Nephron progenitor cell (in vitro differentiated cells): Measurements from ENCODE around the gene AKR1C2.
"Not testable (repeated sequence)": the region's sequence is repeated elsewhere in the genome, so short reads cannot be mapped to it uniquely, and the experiment has no call there.

Experiments used
- DNase-seq: peaks from one replicate; pipeline ENCODE4 v3.0.0; 2021
- H3K27ac Mint-ChIP-seq: 2 replicates; pipeline ENCODE4 v1.8.0; 2021; ENCODE audit warnings: mild to moderate bottlenecking, moderate library complexity, mixed read lengths
- H3K27me3 Mint-ChIP-seq: 2 replicates; pipeline ENCODE4 v1.8.0; 2021; ENCODE audit warnings: mild to moderate bottlenecking, low read depth, mixed read lengths; ENCODE audit not compliant: poor library complexity
- H3K36me3 Mint-ChIP-seq: 2 replicates; pipeline ENCODE4 v1.8.0; 2021; ENCODE audit warnings: low read depth, mixed read lengths
- H3K4me1 Mint-ChIP-seq: 2 replicates; pipeline ENCODE4 v1.8.0; 2021; ENCODE audit warnings: mixed read lengths
- H3K4me3 Mint-ChIP-seq: 2 replicates; pipeline ENCODE4 v1.8.0; 2021; ENCODE audit warnings: mild to moderate bottlenecking, moderate library complexity, mixed read lengths
- H3K9me3 Mint-ChIP-seq: 2 replicates; pipeline ENCODE4 v1.8.0; 2021; ENCODE audit warnings: mild to moderate bottlenecking, moderate library complexity, mixed read lengths
- CTCF ChIP-seq: fragments of 200-600 bp; sonication (generic); IDR thresholded peaks from 2 replicates; pipeline ENCODE4 v1.5.0; 2021; ENCODE audit warnings: antibody characterized with exemption

AKR1C2 gene

GRCh38 chr10:5038101-5038500 lies 34.4 kb upstream of the AKR1C2 start:
- Mint-ChIP-seq H3K9me3 (peaks cover 62% of the 10 kb centered on the region), H3K27me3 (no peaks in the 10 kb centered on the region)

DNA sequence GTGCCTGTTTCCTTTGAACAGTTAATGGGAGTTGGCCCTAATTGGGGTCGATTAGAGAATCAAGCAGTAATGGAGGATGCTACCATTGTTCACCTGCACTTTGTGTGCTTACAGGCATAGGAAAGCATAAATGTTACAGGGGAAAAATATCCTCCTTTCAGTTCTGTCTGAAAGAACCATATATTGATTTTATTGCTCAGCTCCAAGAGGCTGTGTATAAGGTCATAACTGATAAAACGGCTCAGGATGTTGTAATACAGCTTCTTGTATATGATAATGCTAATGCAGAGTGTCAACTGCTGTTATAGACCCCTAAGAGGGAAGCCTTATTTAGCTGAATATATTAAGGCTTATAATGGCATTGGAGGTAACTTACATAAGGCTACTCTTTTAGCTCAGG lies 32.9 kb upstream of the AKR1C2 start:
- Mint-ChIP-seq H3K27me3 (no peaks in the 10 kb centered on the region), H3K4me3 (no peak overlapping the region), H3K36me3 (peaks cover 6% of the 10 kb centered on the region), H3K9me3 (peaks cover 58% of the 10 kb centered on the region), H3K4me1 (no peaks in the 10 kb centered on the region), H3K27ac (no peak overlapping the region)
- TF ChIP-seq CTCF, result no peak
- DNase-seq, result no peak

More at GRCh38 chr10:5038101-5038500, 34.4 kb upstream of the AKR1C2 start:
- Mint-ChIP-seq H3K4me1 (no peaks in the 10 kb centered on the region), H3K4me3 (no peak overlapping the region), H3K36me3 (peaks cover 4% of the 10 kb centered on the region), H3K27ac (no peak overlapping the region)
- no peak for TF ChIP-seq CTCF
- DNase-seq, result no peak

DNA sequence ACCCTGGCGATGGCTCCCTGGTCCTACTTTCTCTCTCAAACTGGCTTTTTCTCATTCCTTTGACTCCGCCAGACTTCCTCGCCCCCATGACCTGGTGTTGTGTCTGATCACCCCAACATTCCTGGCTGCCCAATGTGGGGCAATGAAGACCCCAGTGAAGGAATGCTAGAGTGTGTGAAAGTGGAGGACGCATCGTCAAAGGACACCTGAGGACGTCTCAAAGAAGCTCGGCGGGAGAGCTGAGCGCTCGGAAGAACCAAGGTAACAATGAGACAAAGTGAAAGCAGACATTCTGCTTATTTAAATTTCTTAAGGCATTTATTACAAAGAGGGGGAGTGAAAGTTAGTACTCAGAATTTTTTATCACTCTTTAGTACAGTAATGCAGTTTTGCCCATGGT lies 31.7 kb upstream of the AKR1C2 start:
- Mint-ChIP-seq H3K27ac (no peak overlapping the region), H3K9me3 (peaks cover 58% of the 10 kb centered on the region), H3K36me3 (peaks cover 8% of the 10 kb centered on the region), H3K4me1 (no peaks in the 10 kb centered on the region), H3K4me3 (no peak overlapping the region), H3K27me3 (no peaks in the 10 kb centered on the region)
- DNase-seq, result no peak
- no peak for TF ChIP-seq CTCF

DNA sequence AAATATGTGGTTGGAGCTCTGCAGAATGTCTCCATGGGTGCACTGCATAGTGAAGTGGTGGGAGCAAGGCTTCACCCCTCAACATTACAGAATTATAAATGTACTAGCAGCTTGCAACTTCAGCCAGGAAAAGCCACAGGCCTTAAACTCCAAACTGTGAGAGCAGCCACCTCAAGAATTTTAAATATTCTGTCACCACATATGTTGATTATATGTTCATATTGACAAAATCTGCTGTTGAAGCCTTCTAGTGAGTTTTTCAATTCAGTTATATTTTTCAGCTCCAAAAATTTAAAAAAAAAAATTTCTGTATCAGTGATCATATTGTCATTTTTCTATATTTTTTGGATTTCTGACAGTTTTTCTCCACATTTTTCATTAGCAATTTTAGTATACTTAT lies 30.9 kb upstream of the AKR1C2 start:
- Mint-ChIP-seq H3K27me3 (no peaks in the 10 kb centered on the region), H3K4me3 (no peak overlapping the region), H3K9me3 (peaks cover 60% of the 10 kb centered on the region), H3K27ac (no peak overlapping the region), H3K36me3 (peaks cover 8% of the 10 kb centered on the region), H3K4me1 (no peaks in the 10 kb centered on the region)
- DNase-seq, result no peak
- TF ChIP-seq CTCF, result no peak

GRCh38 chr10:5033061-5033778 lies 29.6 kb upstream of the AKR1C2 start:
- DNase-seq, result no peak
- TF ChIP-seq CTCF, result no peak
- no peaks in the 10 kb centered on the region for H3K27me3 Mint-ChIP-seq
- no peaks in the 10 kb centered on the region for H3K4me1 Mint-ChIP-seq
- no peak overlapping the region for H3K4me3 Mint-ChIP-seq
- peaks cover 65% of the 10 kb centered on the region for H3K9me3 Mint-ChIP-seq
- H3K36me3 Mint-ChIP-seq, result peaks cover 8% of the 10 kb centered on the region
- no peak overlapping the region for H3K27ac Mint-ChIP-seq

DNA sequence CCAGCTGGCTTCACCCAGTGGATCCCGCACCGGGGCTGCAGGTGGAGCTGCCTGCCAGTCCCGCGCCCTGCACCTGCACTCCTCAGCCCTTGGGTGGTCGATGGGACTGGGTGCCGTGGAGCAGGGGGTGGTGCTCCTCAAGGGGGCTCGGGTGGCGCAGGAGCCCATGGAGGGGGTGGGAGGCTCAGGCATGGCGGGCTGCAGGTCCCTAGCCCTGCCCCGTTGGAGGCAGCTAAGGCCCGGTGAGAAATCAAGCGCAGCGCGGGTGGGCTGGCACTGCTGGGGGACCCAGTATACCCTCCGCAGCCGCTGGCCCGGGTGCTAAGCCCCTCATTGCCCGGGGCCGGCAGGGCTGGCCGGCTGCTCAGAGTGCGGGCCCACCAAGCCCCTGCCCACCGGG lies 28.8 kb upstream of the AKR1C2 start:
- peaks cover 65% of the 10 kb centered on the region for H3K9me3 Mint-ChIP-seq
- DNase-seq, H3K4me1 Mint-ChIP-seq, H3K4me3 Mint-ChIP-seq, H3K27me3 Mint-ChIP-seq, H3K27ac Mint-ChIP-seq, H3K36me3 Mint-ChIP-seq: not testable (repeated sequence)

DNA sequence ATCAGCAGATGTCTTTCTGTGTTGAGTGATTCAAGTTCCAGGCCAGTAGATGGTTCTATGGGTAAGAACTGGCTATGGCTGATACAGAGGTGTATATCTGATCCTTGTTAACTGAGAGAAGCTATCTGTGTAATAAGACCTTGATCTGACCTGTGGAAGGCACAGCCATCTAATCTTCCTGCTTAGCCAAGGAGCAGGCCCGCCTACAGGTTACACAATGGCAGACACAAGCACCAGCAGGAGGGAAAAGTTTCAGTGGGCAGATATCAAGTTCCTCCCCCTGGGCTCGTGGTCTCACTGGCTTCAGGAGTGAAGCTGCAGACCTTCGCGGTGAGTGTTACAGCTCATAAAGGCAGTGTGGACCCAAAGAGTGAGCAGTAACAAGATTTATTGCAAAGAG lies 27.9 kb upstream of the AKR1C2 start:
- H3K4me1 Mint-ChIP-seq, DNase-seq, H3K36me3 Mint-ChIP-seq, H3K27me3 Mint-ChIP-seq, H3K4me3 Mint-ChIP-seq, H3K27ac Mint-ChIP-seq: not testable (repeated sequence)
- peaks cover 72% of the 10 kb centered on the region for H3K9me3 Mint-ChIP-seq
